CD4-positive, alpha-beta T cell (primary cell): ENCODE data around the gene TMEM43. TPM values are rescaled to one million over a fixed set of nuclear protein-coding genes. Genes with fewer than 3 reads are reported as not detected.
A peak's percentile ranks its signal among the peaks of the same experiment; 100 is the strongest.

Source experiments
- ATAC-seq: fragments of 200-7000 bp; cut with Tn5 transposase; one replicate; pipeline ENCODE4 v1.10.0; 2022; ENCODE audit warnings: mild to moderate bottlenecking; ENCODE audit not compliant: poor library complexity
- CTCF ChIA-PET: fragments of 350-600 bp; sonication (Branson Sonifier 250); formaldehyde crosslinking; loops from one replicate; lab custom pipeline; 2021; ENCODE audit warnings: antibody characterized with exemption, inconsistent platforms; lab: Charles Lee
- POLR2A ChIA-PET: fragments of 350-600 bp; sonication (Branson Sonifier 250); formaldehyde crosslinking; loops from one replicate; lab custom pipeline; 2021; ENCODE audit warnings: antibody characterized with exemption, inconsistent platforms; lab: Charles Lee
- DNase-seq, 14 experiments: peaks; one replicate each; pipeline ENCODE4 v3.0.0-alpha.2; 2013 to 2020; ENCODE audit warnings: mixed read lengths in 2 of 14
- H3K27ac ChIP-seq, 2 donors: one replicate each; pipeline versions ENCODE4 v1.5.1 to v1.7.0; 2013; ENCODE audit warnings: low read length in 2 of 2, low read depth in 1 of 2, mild to moderate bottlenecking in 1 of 2
- H3K27me3 ChIP-seq, 2 experiments: 1 replicate in 1 of 2; 2 replicates in 1 of 2; pipeline versions ENCODE4 v1.6.1 to v1.7.0; 2013; ENCODE audit warnings: low read length in 2 of 2, control low read depth in 1 of 2, mild to moderate bottlenecking in 1 of 2, moderate library complexity in 1 of 2; ENCODE audit not compliant: insufficient read depth in 2 of 2, control insufficient read depth in 1 of 2
- H3K36me3 ChIP-seq: one replicate; pipeline ENCODE4 v1.6.1; 2013; ENCODE audit warnings: low read length, control low read depth; ENCODE audit not compliant: insufficient read depth
- H3K4me1 ChIP-seq: one replicate; pipeline ENCODE4 v1.6.1; 2013; ENCODE audit warnings: low read length, control low read depth; ENCODE audit not compliant: insufficient read depth
- H3K4me3 ChIP-seq: one replicate; pipeline ENCODE4 v1.5.1; 2013; ENCODE audit warnings: mild to moderate bottlenecking, low read length, moderate library complexity
- H3K9me3 ChIP-seq, 2 experiments: 1 replicate in 1 of 2; 2 replicates in 1 of 2; pipeline versions ENCODE4 v1.6.1 to v1.7.0; 2013; ENCODE audit warnings: low read length in 2 of 2, mild to moderate bottlenecking in 2 of 2, control low read depth in 1 of 2, moderate library complexity in 1 of 2; ENCODE audit not compliant: control insufficient read depth in 1 of 2, insufficient read depth in 1 of 2
- H3K27ac Mint-ChIP-seq: one replicate; pipeline ENCODE4 v1.8.0; 2020; ENCODE audit warnings: mixed read lengths
- H3K27me3 Mint-ChIP-seq: one replicate; pipeline ENCODE4 v1.8.0; 2021; ENCODE audit warnings: mixed read lengths
- H3K36me3 Mint-ChIP-seq: one replicate; pipeline ENCODE4 v1.8.0; 2021; ENCODE audit warnings: low read depth, mixed read lengths
- H3K4me1 Mint-ChIP-seq: one replicate; pipeline ENCODE4 v1.8.0; 2021; ENCODE audit warnings: low read depth, mixed read lengths
- H3K4me3 Mint-ChIP-seq: one replicate; pipeline ENCODE4 v1.8.0; 2020; ENCODE audit warnings: mild to moderate bottlenecking, mixed read lengths
- H3K9me3 Mint-ChIP-seq: one replicate; pipeline ENCODE4 v1.8.0; 2020; ENCODE audit warnings: mixed read lengths
- CTCF ChIP-seq: fragments of 200-600 bp; IDR thresholded peaks from one replicate; pipeline ENCODE4 v1.8.0; 2022; ENCODE audit warnings: antibody characterized with exemption, mild to moderate bottlenecking
- intact Hi-C, 2 experiments: fragments of 100-400 bp; cut with DNase I in 1 of 2; cut with micrococcal nuclease in 1 of 2; formaldehyde crosslinking; loops; one replicate each; pipeline versions ENCODE4 v1.15.1 to v1.9.0; 2023 to 2025; cut with DNase I, micrococcal nuclease
- total RNA-seq, 174 experiments: library from RNA in 2 of 174; stranded (reverse) in 2 of 174; gene quantifications; one replicate each; pipeline ENCODE4 v1.2.3 and lab custom pipeline; 2021 to 2026

The TMEM43 gene
- total RNA-seq, 2 experiments from 2014 or later = 24.8 to 27.6 TPM

DNA sequence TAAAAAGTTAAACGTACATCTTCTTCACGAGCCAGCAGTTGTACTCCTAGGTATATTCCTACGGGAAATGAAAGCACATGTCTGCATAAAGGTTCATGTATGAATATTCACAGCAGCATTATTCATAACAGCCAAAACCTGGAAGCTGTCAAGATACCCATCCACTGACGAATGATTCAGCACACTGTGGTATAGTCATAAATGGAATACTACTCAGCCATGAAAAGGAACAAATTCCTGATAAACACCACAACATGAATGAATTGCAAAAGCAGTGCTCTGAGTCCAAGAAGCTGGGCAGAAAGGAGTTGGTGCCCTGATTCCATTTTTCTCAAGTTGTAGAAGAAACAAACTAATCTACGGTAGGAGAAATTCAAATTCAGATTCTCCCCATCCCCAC is 3.9 kb downstream of the TMEM43 start:
- H3K4me1 ChIP-seq = peaks cover 38% of the 10 kb centered on the region
- intact Hi-C loops = loop anchor here in 1 of 2 experiments (1.0 to 10.0 kb wide), 3 partner anchors 13 to 936 kb away; partner anchors contain the start of gene MRPS25
- H3K4me1 Mint-ChIP-seq = peaks cover 44% of the 10 kb centered on the region
- DNase-seq = no peak
- H3K4me3 Mint-ChIP-seq = peak overlapping the region; percentile 64
- TF ChIP-seq CTCF = no peak
- H3K27ac Mint-ChIP-seq = no peak overlapping the region
- H3K9me3 Mint-ChIP-seq = no peaks in the 10 kb centered on the region
- no peak for ATAC-seq
- H3K27me3 ChIP-seq = no peaks in the 10 kb centered on the region
- H3K27me3 Mint-ChIP-seq = no peaks in the 10 kb centered on the region
- no peaks in the 10 kb centered on the region for H3K9me3 ChIP-seq
- H3K36me3 Mint-ChIP-seq = peaks cover 83% of the 10 kb centered on the region
- H3K4me3 ChIP-seq = no peak overlapping the region
- ChIA-PET CTCF (no interaction called here), POLR2A (interaction anchor here (1.1 to 1.4 kb wide), 2 partner anchors 47 to 50 kb away, joined by 5 read pairs; partner anchors contain the start of genes LSM3 and XPC)
- no peak overlapping the region for H3K27ac ChIP-seq
- H3K36me3 ChIP-seq = peaks cover 61% of the 10 kb centered on the region

DNA sequence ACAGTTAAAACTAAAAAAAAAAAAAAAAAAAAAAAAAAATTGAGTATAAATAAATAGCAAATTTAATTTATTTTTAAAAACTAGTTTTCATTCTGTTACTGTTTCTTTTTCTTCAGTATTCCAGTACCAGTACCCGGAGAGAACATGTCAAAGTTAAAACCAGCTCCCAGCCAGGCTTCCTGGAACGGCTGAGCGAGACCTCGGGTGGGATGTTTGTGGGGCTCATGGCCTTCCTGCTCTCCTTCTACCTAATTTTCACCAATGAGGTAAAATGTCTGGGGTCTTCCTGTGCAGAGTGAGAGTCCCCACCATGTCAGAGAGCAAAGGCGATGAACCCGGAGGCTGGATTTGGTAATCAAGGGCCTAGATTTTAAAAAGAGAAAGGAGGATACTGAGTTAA is 4.4 kb downstream of the TMEM43 start:
- Mint-ChIP-seq H3K27me3 (no peaks in the 10 kb centered on the region), H3K4me1 (peaks cover 39% of the 10 kb centered on the region), H3K9me3 (no peaks in the 10 kb centered on the region), H3K4me3 (no peak overlapping the region), H3K27ac (no peak overlapping the region), H3K36me3 (peaks cover 84% of the 10 kb centered on the region)
- ATAC-seq (no peak), DNase-seq (no peak)
- Histone ChIP-seq H3K27me3 (no peaks in the 10 kb centered on the region), H3K27ac (no peak overlapping the region), H3K4me3 (no peak overlapping the region), H3K36me3 (peaks cover 67% of the 10 kb centered on the region), H3K4me1 (peaks cover 33% of the 10 kb centered on the region), H3K9me3 (no peaks in the 10 kb centered on the region)
- ChIA-PET CTCF (no interaction called here), POLR2A (interaction anchor here (1.4 kb wide), 1 partner anchor 49 kb away, joined by 5 read pairs; the partner anchor contains the start of genes LSM3 and XPC)
- intact Hi-C loops = loop anchor here in 1 of 2 experiments (10.0 kb wide), 2 partner anchors 474 to 936 kb away; partner anchors contain the start of gene MRPS25
- no peak for TF ChIP-seq CTCF

- Mint-ChIP-seq H3K4me3 (no peak overlapping the region), H3K27ac (no peak overlapping the region), H3K9me3 (no peaks in the 10 kb centered on the region), H3K27me3 (no peaks in the 10 kb centered on the region), H3K4me1 (peaks cover 34% of the 10 kb centered on the region), H3K36me3 (peaks cover 86% of the 10 kb centered on the region)
- CTCF ChIA-PET = no interaction called here
- POLR2A ChIA-PET = no interaction called here
- Histone ChIP-seq H3K27ac (no peak overlapping the region), H3K4me1 (peaks cover 32% of the 10 kb centered on the region), H3K4me3 (no peak overlapping the region), H3K9me3 (no peaks in the 10 kb centered on the region), H3K27me3 (no peaks in the 10 kb centered on the region), H3K36me3 (peaks cover 76% of the 10 kb centered on the region)
- ATAC-seq = no peak
- no peak for TF ChIP-seq CTCF
- intact Hi-C loops = no loop called here
- no peak for DNase-seq
These were observed 5.4 kb downstream of the TMEM43 start for GRCh38 chr3:14130230-14130629.
